Activated T-helper 2 cell treated with anti-CD3 and anti-CD28 coated beads, Interferon-gamma antibody, Interleukin-2, Interleukin-4, amounts not matched to agents 10 μg/mL and 5 μg/mL and 100 μg/mL, durations not matched to agents 14 hours and 24 hours and 36 hours (primary cell): ENCODE measurements around the gene NTM. TPM values are rescaled to one million over a fixed set of nuclear protein-coding genes. Genes with fewer than 3 reads are reported as not detected.

ENCODE experiments used
- DNase-seq: peaks from one replicate; pipeline ENCODE4 v3.0.0; 2021; ENCODE audit warnings: low spot score
- H3K27ac Mint-ChIP-seq: one replicate; pipeline ENCODE4 v1.8.0; 2021; ENCODE audit warnings: mixed read lengths
- H3K27me3 Mint-ChIP-seq: one replicate; pipeline ENCODE4 v1.8.0; 2021; ENCODE audit warnings: low read depth, mixed read lengths
- H3K36me3 Mint-ChIP-seq: one replicate; pipeline ENCODE4 v1.8.0; 2021; ENCODE audit warnings: low read depth, mixed read lengths
- H3K4me1 Mint-ChIP-seq: one replicate; pipeline ENCODE4 v1.8.0; 2021; ENCODE audit warnings: low read depth, mixed read lengths
- H3K4me3 Mint-ChIP-seq: one replicate; pipeline ENCODE4 v1.8.0; 2021; ENCODE audit warnings: low read depth, mild to moderate bottlenecking, moderate library complexity, mixed read lengths
- H3K9me3 Mint-ChIP-seq: one replicate; pipeline ENCODE4 v1.8.0; 2021; ENCODE audit warnings: mixed read lengths
- intact Hi-C: fragments of 100-400 bp; cut with micrococcal nuclease; formaldehyde crosslinking; loops from one replicate; pipeline ENCODE4 v1.15.1; 2023
- total RNA-seq: library from RNA; stranded (reverse); gene quantifications from 2 replicates; pipeline ENCODE4 v1.2.3, GENCODE V29; 2022

NTM gene
- total RNA-seq, 1 donor from 2014 or later = not detected

GRCh38 chr11:131739243-131739882, 368.9 kb downstream of the NTM start:
- Mint-ChIP-seq H3K4me3 (no peak overlapping the region), H3K4me1 (no peaks in the 10 kb centered on the region), H3K9me3 (no peaks in the 10 kb centered on the region), H3K27ac (no peak overlapping the region), H3K27me3 (no peaks in the 10 kb centered on the region), H3K36me3 (no peaks in the 10 kb centered on the region)
- no peak for DNase-seq
- intact Hi-C loops = no loop called here

- DNase-seq = no peak
- intact Hi-C loops = loop anchor here (5.0 kb wide), 1 partner anchor 282 kb away; no protein-coding TSS in a partner anchor
- H3K27me3 Mint-ChIP-seq = no peaks in the 10 kb centered on the region
- no peak overlapping the region for H3K27ac Mint-ChIP-seq
- H3K4me1 Mint-ChIP-seq = no peaks in the 10 kb centered on the region
- no peaks in the 10 kb centered on the region for H3K36me3 Mint-ChIP-seq
- H3K9me3 Mint-ChIP-seq = no peaks in the 10 kb centered on the region
- H3K4me3 Mint-ChIP-seq = no peak overlapping the region
Observed at GRCh38 chr11:131744847-131745246, 374.4 kb downstream of the NTM start.

- intact Hi-C loops = loop anchor here (5.0 kb wide), 1 partner anchor 282 kb away; no protein-coding TSS in a partner anchor
- Mint-ChIP-seq H3K36me3 (no peaks in the 10 kb centered on the region), H3K27me3 (no peaks in the 10 kb centered on the region), H3K4me1 (no peaks in the 10 kb centered on the region), H3K27ac (no peak overlapping the region), H3K9me3 (no peaks in the 10 kb centered on the region), H3K4me3 (no peak overlapping the region)
- no peak for DNase-seq
Observed at GRCh38 chr11:131745405-131745804, 375.0 kb downstream of the NTM start.

- no peaks in the 10 kb centered on the region for H3K4me1 Mint-ChIP-seq
Observed at GRCh38 chr11:131746201-131746600, 375.8 kb downstream of the NTM start.

GRCh38 chr11:131748151-131749050, 378.0 kb downstream of the NTM start:
- Mint-ChIP-seq H3K9me3 (peaks cover 4% of the 10 kb centered on the region), H3K4me1 (no peaks in the 10 kb centered on the region), H3K27me3 (no peaks in the 10 kb centered on the region), H3K27ac (no peak overlapping the region), H3K4me3 (no peak overlapping the region), H3K36me3 (no peaks in the 10 kb centered on the region)
- intact Hi-C loops = loop anchor here (5.0 kb wide), 1 partner anchor 279 kb away; no protein-coding TSS in a partner anchor
- no peak for DNase-seq

More at GRCh38 chr11:131746201-131746600, 375.8 kb downstream of the NTM start:
- H3K4me3 Mint-ChIP-seq = no peak overlapping the region
- no peaks in the 10 kb centered on the region for H3K36me3 Mint-ChIP-seq
- no peaks in the 10 kb centered on the region for H3K27me3 Mint-ChIP-seq
- intact Hi-C loops = loop anchor here (5.0 kb wide), 1 partner anchor 281 kb away; no protein-coding TSS in a partner anchor
- no peak overlapping the region for H3K27ac Mint-ChIP-seq
- H3K9me3 Mint-ChIP-seq = no peaks in the 10 kb centered on the region
- DNase-seq = no peak

GRCh38 chr11:131749101-131749500, 378.7 kb downstream of the NTM start:
- no peak overlapping the region for H3K4me3 Mint-ChIP-seq
- intact Hi-C loops = loop anchor here (5.0 kb wide), 1 partner anchor 278 kb away; no protein-coding TSS in a partner anchor
- H3K4me1 Mint-ChIP-seq = no peaks in the 10 kb centered on the region
- DNase-seq = no peak
- no peaks in the 10 kb centered on the region for H3K27me3 Mint-ChIP-seq
- peaks cover 4% of the 10 kb centered on the region for H3K9me3 Mint-ChIP-seq
- H3K27ac Mint-ChIP-seq = no peak overlapping the region
- H3K36me3 Mint-ChIP-seq = no peaks in the 10 kb centered on the region

- no peak for DNase-seq
- Mint-ChIP-seq H3K4me1 (no peaks in the 10 kb centered on the region), H3K9me3 (peaks cover 4% of the 10 kb centered on the region), H3K27ac (no peak overlapping the region), H3K4me3 (no peak overlapping the region), H3K27me3 (no peaks in the 10 kb centered on the region), H3K36me3 (no peaks in the 10 kb centered on the region)
- intact Hi-C loops = no loop called here
Observed at GRCh38 chr11:131750152-131750551, 379.7 kb downstream of the NTM start.

GRCh38 chr11:131750692-131751091, 380.3 kb downstream of the NTM start:
- no peaks in the 10 kb centered on the region for H3K36me3 Mint-ChIP-seq
- H3K4me1 Mint-ChIP-seq = no peaks in the 10 kb centered on the region
- H3K4me3 Mint-ChIP-seq = no peak overlapping the region
- DNase-seq = no peak
- H3K27ac Mint-ChIP-seq = no peak overlapping the region
- intact Hi-C loops = no loop called here
- peaks cover 4% of the 10 kb centered on the region for H3K9me3 Mint-ChIP-seq
- H3K27me3 Mint-ChIP-seq = no peaks in the 10 kb centered on the region

GRCh38 chr11:131754671-131755070, 384.3 kb downstream of the NTM start:
- H3K36me3 Mint-ChIP-seq = no peaks in the 10 kb centered on the region
- intact Hi-C loops = no loop called here
- DNase-seq = no peak
- no peak overlapping the region for H3K27ac Mint-ChIP-seq
- H3K9me3 Mint-ChIP-seq = peaks cover 4% of the 10 kb centered on the region
- H3K4me1 Mint-ChIP-seq = no peaks in the 10 kb centered on the region
- H3K27me3 Mint-ChIP-seq = no peaks in the 10 kb centered on the region
- H3K4me3 Mint-ChIP-seq = no peak overlapping the region

GRCh38 chr11:131756479-131757110, 386.2 kb downstream of the NTM start:
- no peak overlapping the region for H3K27ac Mint-ChIP-seq
- no peaks in the 10 kb centered on the region for H3K27me3 Mint-ChIP-seq
- DNase-seq = no peak
- H3K4me3 Mint-ChIP-seq = no peak overlapping the region
- peaks cover 4% of the 10 kb centered on the region for H3K9me3 Mint-ChIP-seq
- H3K4me1 Mint-ChIP-seq = no peaks in the 10 kb centered on the region
- no peaks in the 10 kb centered on the region for H3K36me3 Mint-ChIP-seq
- intact Hi-C loops = no loop called here

- Mint-ChIP-seq H3K9me3 (no peaks in the 10 kb centered on the region), H3K36me3 (no peaks in the 10 kb centered on the region), H3K4me1 (no peaks in the 10 kb centered on the region), H3K4me3 (no peak overlapping the region), H3K27ac (no peak overlapping the region), H3K27me3 (no peaks in the 10 kb centered on the region)
- intact Hi-C loops = no loop called here
- no peak for DNase-seq
Observed at GRCh38 chr11:131758726-131759125, 388.3 kb downstream of the NTM start.

GRCh38 chr11:131759140-131759539, 388.7 kb downstream of the NTM start:
- Mint-ChIP-seq H3K9me3 (no peaks in the 10 kb centered on the region), H3K27me3 (no peaks in the 10 kb centered on the region), H3K27ac (no peak overlapping the region), H3K36me3 (no peaks in the 10 kb centered on the region), H3K4me3 (no peak overlapping the region), H3K4me1 (no peaks in the 10 kb centered on the region)
- intact Hi-C loops = no loop called here
- DNase-seq = no peak
